CD4-positive, alpha-beta T cell treated with Interleukin-15 for 4 hours (primary cell): Measurements from ENCODE around the gene SERGEF.

Source experiments
- DNase-seq: peaks from one replicate; pipeline ENCODE4 v3.0.0-alpha.2; 2020; ENCODE audit warnings: low spot score

The SERGEF gene

DNA sequence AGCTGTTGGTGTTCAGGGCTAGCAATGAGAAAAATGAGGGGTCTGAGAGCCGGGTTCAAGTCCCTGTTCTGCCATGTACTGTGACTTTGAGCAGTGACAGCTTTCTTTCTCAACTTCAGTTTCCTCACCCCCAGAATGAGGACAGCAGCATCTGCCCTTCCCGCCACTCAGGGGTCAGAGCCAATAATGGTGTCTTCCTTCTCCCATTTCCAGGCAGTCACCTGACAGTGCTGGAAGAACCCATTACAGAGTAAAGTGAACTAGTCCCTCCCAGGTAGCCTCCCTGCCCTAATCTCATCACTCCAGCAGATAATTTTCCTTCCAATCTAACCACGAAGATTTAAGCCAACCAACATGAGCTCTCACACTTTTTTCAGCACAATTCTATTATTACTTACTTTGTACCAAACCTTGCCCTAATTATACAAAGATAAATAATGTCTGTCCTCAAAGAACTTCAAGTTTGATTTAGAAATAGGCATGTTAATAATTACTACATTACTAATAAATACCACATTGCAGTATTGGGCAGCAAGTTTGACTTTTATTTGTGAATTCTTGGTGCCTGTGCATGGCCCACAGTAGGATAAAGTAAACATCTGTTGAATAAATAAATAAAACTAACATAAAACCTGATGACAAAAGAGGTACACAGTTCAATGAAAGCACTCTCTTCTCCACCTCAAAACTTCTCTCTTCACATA, 61.0 kb downstream of the SERGEF start:
- no peak for DNase-seq

DNA sequence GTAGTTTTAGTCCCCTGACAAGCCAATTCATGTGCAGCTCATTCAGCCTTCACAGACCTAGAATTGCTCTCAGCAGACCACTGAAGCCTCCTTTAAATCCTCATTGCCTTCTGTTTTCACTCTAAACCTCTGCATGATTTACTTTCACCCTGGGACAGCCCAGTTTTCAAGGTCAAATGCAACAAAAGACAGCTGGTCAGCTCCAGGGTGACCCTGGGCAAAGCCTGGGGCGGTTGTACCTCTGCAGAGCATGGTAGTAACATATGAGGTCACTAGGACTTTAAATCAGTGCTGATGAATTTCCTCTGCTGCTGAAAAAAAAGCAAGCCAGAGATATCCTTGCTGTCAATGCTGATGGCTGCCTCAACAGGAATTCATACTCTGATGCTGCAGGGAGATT, 62.2 kb downstream of the SERGEF start:
- DNase-seq: no peak

DNA sequence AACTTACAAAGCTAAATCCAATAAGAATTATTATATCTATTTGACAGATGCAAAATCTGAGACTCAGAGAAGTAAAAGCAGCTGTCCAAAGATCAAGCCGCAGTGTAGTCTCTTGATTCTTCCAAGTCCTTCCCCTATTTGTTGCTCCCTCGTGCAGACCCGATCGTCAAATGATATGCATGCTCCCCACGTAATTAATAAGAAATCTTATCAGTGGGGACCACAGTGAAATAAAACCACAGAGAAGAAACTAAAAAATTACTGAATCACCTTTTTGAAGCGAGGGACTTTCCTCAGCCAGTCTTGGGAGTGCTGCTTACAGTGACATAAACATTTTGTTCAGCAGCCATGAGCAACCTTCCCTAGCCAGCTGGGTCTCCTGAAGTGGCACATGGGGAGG, 64.6 kb downstream of the SERGEF start:
- no peak for DNase-seq

DNA sequence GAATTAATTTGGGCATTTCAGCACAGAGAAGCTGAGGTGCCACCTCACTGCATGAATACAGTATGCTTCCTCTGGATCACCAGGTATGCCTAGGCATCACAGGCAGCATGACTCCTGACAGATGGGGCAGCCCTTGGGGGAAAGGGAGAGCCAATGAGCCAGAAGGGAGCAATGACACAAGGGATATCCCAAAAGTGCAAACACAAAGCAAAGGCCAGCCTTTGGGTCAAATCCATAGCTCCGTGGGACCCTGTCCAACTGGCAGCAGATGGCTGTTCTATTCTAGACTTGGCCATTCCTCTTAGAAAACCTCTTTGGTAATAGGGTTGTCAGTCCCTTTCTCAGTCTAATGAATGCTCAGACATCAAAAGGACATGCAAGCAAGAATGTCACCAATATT, 73.3 kb downstream of the SERGEF start:
- no peak for DNase-seq

DNA sequence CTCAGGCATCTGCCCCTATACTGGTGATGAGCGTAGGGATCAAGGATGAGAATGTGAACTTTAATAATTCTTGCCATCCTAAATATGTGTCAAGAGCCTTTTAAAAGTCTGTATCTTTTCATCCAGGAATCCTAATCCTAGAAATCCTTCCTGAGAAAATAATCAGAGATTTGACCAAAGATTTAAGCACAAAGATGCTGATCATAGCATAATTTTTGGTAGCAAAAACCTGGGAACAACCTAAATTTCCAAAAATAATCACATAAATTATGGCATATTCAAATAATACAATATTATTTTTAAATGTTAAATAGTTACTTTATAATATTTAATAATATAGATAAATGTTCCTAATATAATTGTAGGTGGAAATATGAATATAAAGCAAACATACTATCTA, 76.1 kb downstream of the SERGEF start:
- no peak for DNase-seq

DNA sequence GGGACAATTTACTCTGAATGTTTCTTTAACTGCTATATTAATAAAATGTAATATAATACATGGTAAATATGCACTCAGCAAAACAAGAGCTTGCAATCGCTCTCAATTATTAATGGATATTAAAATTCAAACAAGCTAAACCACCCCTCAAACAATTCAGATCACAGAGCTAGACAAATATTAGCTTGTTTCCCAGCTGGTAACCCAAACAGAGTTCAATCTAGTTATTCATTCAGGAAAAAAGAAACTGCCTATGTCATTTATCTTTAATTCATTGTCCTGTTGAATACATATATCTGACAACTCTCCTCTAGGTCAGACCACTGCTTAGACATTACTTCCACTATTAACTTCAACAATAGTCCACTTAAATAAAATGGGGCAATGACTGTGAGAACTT, 78.7 kb downstream of the SERGEF start:
- DNase-seq: no peak

DNA sequence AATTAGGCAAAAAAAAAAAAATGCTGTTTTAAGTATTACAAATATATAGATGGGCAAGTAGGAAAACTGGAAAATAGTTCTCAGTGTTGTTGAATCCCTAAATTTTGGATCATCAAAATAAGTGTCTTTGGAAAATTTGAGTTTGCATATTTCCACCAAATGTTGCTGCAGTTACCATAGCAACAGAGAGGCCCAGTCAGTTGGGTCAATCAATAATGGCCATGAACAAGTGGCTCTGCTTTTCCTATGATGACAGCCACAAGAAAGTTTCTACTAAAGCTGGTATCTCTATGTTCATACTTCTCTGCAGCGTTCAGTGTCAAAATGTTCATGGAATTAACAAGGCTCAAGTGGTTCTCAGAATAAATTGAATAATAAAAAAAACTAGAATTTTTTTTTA, 79.1 kb downstream of the SERGEF start:
- DNase-seq: no peak

DNA sequence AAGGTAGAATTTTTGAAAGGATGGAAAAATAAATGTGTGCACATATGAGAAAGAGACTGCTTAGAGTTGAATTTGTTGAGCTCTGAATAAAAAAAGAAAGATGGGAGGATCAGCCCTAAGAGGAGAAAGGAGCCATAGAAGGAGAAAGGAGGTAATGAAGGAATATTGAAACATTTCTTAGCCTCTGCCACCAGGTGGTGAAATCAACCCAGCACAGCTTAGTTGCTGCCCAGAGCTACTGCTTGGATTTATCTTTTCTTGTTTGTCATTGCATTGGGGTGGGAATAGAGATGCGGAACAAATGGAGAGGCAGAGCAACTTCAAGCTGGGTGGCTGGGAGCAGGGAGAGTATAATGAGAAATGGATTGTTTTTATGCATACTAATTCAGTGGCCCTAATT, 80.4 kb downstream of the SERGEF start:
- DNase-seq: no peak

DNA sequence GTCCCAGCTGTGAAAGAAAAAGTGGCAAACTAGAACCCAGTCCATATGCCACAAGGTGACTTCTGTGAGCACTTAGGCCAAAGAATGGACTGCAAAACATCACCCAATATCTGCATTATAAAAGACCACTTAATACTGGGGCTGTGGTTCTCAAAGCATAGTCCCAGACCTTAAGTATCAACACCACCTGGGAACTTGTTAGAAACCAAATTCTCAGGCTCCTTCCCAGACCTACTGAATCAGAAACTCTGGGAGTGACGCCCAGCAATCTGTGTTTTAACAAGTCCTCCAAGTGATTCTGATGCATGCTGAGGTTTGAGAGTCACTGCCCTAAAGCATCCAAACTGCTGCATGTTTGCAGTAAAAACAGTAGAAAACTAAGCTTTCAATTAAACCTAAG, 81.3 kb downstream of the SERGEF start:
- no peak for DNase-seq

DNA sequence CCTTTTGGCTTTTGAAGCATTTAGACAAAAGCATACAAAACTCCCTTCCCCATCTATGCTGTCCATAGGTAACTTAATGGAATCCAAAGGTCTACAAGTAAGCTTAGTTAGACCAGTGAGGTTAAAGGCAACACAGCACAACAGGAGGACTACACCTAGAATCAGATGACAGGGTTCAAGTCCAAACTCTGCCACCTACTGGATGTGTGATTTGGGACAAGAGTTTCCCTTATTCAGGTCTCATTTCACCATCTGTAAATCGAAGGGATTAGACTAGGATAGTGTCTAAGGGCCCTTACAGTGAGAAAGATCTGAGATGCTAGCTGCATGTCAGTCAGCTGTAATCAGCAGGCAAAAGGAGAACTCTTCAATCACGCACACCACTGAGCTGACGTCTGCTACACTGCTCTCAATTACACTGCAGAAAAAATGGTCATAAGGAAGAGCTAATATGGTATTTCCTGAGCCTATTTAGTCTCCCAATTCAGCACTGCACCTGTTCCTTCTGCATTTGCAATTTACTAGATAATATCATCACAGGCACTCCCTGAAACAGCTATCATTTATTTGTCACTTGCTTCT, 82.2 kb downstream of the SERGEF start:
- no peak for DNase-seq

DNA sequence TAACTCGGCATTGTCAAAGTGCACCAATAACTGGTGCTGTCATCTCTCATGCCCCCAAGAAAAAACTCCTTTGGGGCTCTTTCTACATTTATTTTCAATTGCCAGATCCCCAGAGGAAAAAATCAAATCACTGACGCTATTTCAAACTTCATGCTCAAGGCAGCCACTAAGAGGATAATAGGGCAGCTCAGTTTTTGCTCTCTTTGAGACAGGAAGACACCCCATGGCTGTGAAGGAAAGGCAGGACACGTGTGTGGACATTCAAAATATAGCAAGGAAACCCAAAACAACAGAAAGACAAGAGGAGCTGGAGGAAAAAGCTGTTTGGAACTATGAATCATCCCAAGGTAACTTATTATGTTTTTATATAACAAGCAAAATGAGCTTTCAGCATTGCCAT, 83.7 kb downstream of the SERGEF start:
- DNase-seq: no peak

DNA sequence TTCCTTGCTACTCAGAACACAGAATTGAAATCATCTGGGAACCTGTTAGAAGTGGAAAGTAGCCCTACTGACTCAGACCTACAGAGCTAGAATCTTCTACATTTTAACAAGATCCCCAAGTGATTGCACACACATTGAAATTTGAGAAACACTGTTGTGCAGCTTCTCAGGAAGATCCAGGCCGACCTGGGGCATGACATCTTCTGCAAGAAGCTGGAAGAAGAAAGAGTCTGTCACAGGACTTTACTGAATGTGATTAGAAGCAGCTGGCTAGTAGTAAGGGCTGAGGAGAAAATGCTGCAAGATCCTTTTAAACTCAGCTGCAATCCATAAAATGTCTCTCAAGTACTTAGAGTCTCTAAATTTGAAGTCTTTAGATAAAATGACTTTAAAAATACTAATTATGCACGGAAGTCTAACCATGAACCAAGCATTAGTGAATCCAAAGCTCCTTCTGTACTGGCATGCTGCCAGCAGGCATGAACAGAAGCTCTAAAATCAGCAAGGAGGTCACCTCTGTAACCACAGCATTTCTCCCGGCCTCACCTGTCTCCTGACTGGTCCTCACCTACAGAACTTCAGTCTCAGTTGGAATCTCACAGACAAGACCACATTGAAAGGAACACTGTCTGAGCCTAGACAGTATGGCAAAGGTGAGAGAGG, 85.0 kb downstream of the SERGEF start:
- DNase-seq: no peak

DNA sequence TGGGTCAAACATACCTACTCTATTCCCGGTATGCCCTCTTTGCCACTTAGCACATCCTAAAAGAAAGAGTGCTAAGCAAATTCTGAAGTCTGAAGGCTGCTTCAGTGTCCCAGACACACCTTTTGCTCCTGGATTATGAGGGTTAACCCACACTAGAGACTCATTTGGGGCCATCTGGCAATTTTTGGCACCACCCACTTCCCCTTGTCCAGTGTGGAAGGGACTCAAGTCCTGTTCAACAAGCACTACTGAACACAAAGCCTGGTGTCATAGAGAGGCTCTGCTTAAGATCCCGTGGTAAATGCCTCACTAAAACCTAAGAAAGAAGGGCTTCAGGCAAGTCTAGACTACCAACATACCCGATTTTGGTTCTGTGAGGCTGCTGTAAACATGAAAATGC, 85.8 kb downstream of the SERGEF start:
- DNase-seq: no peak

DNA sequence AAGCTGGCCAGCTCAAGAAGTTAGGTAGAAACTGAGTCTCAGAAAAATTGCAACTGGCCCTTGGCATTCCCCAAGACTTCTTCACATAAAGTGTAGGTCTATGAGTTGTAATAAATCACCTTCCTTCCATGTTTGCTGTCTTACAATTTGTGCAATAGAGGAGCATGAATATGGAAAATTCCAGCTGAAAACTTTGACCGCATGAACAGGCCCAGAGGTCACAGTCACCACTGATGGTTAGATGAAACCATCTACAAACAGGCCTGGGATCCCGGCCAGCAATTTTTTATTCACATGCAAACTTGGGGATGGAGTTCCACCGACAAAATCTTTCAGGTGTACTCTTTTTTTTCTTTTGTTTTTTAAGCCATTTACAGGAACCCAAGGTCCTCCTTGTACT, 88.1 kb downstream of the SERGEF start:
- DNase-seq: no peak

DNA sequence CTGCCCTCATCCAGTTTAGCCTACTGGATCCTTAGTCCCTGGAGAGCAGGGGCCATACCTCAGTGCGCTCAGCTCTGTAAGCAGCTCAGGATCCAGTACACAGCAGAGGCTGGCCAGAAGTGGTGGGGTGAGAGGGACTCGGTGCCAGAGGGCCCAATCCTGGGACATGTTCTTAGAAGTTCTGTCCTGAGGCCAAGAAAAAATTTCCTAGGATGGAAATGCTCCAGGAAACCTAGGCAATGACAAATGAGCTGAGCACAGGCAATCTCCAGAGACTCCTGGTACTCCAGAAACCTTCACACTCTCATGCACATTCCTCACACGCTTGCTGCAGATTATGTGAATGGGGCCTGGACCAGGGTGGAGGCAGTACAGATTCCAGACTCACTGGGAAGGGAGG, 89.6 kb downstream of the SERGEF start:
- DNase-seq: no peak

DNA sequence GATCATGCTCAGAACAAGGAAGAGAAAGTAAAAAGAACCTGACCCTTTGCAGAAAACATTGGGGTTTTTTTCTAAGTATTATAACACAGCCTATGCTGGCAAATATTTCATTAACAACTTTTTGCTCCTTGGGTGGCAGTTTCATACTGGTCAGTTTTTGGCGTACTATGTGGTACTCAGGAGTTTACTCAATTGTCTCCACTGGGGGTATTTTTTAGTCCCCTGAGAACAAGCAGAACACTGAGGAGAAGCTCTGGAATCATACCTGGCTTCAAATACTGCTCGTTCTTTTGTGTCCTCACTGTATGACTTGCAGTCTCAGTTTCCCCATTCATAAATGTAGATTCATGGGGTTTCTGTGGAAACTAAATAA, 90.4 kb downstream of the SERGEF start:
- DNase-seq: no peak

DNA sequence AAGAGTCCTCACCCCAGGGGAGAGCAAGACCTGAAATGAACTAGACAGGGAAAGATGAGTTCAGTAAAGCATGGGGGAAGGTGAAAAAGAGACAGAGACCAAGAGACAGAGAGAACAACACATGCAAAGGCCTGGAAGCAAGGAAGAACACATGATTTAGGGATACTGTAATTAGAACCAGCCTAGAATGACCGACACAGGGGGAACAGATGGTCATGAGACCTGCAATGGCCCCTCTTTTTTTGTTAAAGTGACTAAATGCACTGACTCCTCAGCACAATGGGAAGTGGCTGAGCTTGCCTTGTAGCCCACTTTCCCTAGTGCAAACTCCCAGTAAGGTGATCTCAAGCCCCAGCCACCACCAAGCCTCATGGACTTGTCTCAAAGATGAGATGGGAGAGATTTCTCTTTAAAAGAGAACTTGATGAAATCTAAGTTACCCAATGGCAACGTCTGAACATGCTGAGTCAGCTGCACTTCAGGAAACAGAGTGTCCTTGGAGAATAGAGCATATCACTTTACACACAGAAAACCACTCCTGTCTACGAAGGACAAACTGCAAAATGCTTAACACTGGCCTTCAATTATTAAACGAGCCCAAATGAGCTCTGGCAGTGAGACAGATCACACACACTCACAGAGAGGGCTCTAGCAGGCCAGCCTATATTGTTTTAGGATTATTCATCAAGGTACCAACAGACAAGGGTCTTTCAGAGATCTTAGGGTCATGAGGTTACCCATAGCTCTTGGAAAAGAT, 91.0 kb downstream of the SERGEF start:
- no peak for DNase-seq

DNA sequence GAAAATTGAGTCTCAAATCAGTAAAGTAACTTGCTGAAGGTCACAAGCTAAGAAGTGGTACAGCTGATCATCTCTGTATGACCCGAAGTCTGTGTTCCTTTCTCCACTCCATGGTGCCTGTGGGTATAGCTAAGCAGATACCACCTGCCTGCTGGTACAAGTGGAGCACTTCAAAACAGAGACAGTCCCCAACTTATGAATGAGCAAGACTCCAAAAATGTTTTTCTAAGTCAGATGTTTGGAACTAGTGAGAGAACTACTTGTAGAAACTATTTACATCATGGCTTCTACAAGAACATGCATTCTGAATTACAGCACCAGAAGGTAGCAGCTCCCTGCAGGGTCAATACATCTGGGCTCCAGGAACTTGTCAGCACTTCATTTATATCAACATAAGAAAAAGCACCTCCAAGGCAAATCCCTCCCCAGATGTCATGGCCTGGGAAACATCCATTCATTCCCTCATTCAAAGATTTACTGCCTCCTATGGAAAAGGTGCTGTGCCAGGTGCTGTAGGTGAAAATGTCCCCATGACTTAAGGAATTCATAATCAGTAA, 94.7 kb downstream of the SERGEF start:
- no peak for DNase-seq

DNA sequence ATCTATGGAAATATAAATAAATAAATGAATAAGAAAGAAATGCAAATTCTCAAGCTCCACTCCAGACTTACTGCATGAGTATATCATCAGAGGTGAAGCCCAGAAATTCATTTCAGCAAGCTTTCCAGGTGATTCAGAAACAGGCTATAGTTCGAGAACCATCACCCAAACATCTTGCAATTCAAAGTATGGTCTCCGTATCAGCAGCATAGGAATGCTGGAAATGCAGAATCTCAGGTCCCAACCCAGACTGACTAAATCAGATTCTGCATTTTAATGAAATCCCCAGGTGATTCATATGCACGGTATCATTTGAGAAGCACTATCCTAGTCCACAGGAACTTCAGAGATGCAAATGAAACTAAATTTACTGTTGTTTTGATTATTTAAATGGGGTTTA, 95.3 kb downstream of the SERGEF start:
- DNase-seq: no peak

DNA sequence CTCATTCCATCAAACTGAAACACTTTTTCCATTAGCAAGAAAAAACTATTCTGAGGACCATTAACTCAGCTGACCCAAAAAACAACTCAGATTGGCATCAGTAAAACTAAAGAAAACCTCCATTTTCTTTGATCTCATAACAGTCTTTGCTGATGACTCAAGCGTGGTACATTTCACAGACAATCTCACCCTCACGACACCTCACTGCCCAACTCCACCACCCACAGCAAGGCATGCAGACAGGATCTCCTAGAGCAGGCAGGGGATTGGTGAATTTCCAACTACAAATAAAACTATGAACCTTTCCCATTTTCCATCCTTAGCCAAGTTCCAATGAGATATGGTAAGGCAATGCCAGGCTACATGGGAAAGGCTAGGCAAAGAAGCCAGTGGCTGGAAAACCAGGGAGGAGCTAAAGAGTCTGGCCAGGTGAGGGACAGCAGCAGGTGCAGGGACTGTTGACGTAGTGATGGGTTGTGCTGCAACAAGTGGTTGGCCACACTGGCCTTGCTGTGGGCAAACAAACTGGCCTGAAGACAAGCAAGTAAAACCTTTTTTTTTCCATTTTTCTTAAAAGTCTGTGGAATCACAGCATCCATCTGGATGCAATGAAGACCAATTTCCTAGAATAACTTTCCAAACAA, 97.2 kb downstream of the SERGEF start:
- no peak for DNase-seq

DNA sequence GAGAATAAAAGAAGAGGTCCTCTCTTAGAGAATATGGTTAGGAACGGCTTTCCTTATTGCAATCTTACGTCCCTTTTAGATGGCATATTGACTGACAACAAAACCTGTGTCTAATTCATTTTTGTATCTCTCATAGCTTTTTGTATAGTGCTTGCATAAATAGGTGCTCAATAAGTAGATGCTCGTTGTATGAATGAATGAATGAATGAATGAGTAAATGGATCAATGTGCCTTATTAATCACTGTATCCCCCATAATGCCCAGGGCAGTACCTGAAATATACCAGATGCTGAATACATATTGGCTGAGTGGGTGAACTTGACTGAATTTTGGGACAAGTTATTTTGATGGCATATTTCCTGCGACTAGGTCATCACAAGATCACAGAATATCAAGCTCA, 97.9 kb downstream of the SERGEF start:
- no peak for DNase-seq

DNA sequence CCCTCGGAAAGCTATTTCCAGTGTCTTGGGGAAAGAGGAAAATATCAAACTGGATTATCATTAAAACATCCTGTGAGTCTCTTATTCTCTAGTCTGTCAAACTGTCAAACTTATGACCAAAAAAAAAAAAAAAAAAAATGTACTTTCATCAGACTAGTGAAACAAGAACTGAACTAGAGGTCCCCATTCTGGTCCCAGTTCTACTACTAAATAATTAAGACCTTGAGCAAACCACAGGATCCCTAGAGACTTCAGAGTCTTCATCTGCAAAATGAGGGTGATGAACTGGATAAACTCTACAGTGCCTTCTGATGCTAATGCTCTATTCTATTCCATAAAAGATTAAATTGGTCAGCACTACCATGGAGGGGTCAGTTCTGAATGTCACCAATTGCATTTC, 105.8 kb downstream of the SERGEF start:
- no peak for DNase-seq
